IMR-90 (cell line): ENCODE data around the gene TMEM181. TPM values are rescaled to one million over a fixed set of nuclear protein-coding genes. Genes with fewer than 3 reads are reported as not detected.

Experiments
- ATAC-seq: fragments of 200-7000 bp; cut with Tn5 transposase; 2 replicates; pipeline ENCODE4 v1.9.1; 2020; ENCODE audit warnings: low read depth, mild to moderate bottlenecking, moderate library complexity
- BruUV-seq: library from RNA; stranded (reverse); fragments of 400-500 nt; replicated peaks from 2 replicates; lab custom pipeline; 2021; lab: Mats Ljungman, UMichigan
- CTCF ChIA-PET: fragments of 300-600 bp; formaldehyde crosslinking; extraction: SDS; loops from one replicate; lab custom pipeline; 2021; ENCODE audit warnings: antibody characterized with exemption; lab: Yijun Ruan, JAX
- POLR2A ChIA-PET: fragments of 300-600 bp; sonication (Branson Sonifier 250); formaldehyde crosslinking; loops from one replicate; lab custom pipeline; 2022; ENCODE audit warnings: antibody characterized with exemption; ENCODE audit not compliant: unreplicated experiment; lab: Charles Lee
- DNase-seq: peaks from one replicate; pipeline ENCODE4 v3.0.0; 2013
- H2AFZ ChIP-seq: replicated peaks from 2 replicates; pipeline ENCODE3; 2013; ENCODE audit warnings: low read length, mild to moderate bottlenecking; ENCODE audit not compliant: poor library complexity
- H2AK5ac ChIP-seq: 2 replicates; pipeline ENCODE4 v1.6.1; 2013; ENCODE audit warnings: low read depth, low read length, inconsistent platforms
- H2AK9ac ChIP-seq: replicated peaks from 2 replicates; pipeline ENCODE3; 2013; ENCODE audit warnings: mild to moderate bottlenecking, low read depth, low read length, moderate library complexity; ENCODE audit not compliant: poor library complexity
- H2BK120ac ChIP-seq: 2 replicates; pipeline ENCODE4 v1.6.1; 2013; ENCODE audit warnings: low read depth, low read length, inconsistent platforms
- H2BK15ac ChIP-seq: 3 replicates; pipeline ENCODE4 v1.6.1; 2013; ENCODE audit warnings: low read depth, low read length, inconsistent platforms
- H2BK20ac ChIP-seq: 2 replicates; pipeline ENCODE4 v1.6.1; 2013; ENCODE audit warnings: low read depth, mild to moderate bottlenecking, inconsistent platforms, low read length, moderate library complexity
- H2BK5ac ChIP-seq: 2 replicates; pipeline ENCODE4 v1.6.1; 2013; ENCODE audit warnings: mild to moderate bottlenecking, low read depth, low read length, inconsistent platforms; ENCODE audit not compliant: poor library complexity, severe bottlenecking
- H3K14ac ChIP-seq: replicated peaks from 2 replicates; pipeline ENCODE4 v1.6.1; 2013; ENCODE audit warnings: low read depth, low read length, inconsistent platforms
- H3K18ac ChIP-seq: 2 replicates; pipeline ENCODE4 v1.6.1; 2013; ENCODE audit warnings: low read depth, low read length, control low read depth
- H3K23ac ChIP-seq: 2 replicates; pipeline ENCODE4 v1.6.1; 2013; ENCODE audit warnings: low read depth, low read length, inconsistent platforms
- H3K27ac ChIP-seq: 2 replicates; pipeline ENCODE4 v1.5.1; 2013; ENCODE audit warnings: mild to moderate bottlenecking, control low read depth, low read length; ENCODE audit not compliant: insufficient read depth
- H3K27me3 ChIP-seq: 2 replicates; pipeline ENCODE4 v1.6.1; 2013; ENCODE audit warnings: low read length; ENCODE audit not compliant: control insufficient read depth, insufficient read depth
- H3K36me3 ChIP-seq: 2 replicates; pipeline ENCODE4 v1.6.1; 2013; ENCODE audit warnings: low read length, mixed read lengths; ENCODE audit not compliant: control insufficient read depth, insufficient read depth
- H3K4ac ChIP-seq: 2 replicates; pipeline ENCODE4 v1.6.1; 2013; ENCODE audit warnings: low read depth, low read length, inconsistent platforms
- H3K4me1 ChIP-seq: 2 replicates; pipeline ENCODE4 v1.6.1; 2013; ENCODE audit warnings: low read length, mixed read lengths; ENCODE audit not compliant: control insufficient read depth, insufficient read depth
- H3K4me2 ChIP-seq: 2 replicates; pipeline ENCODE4 v1.6.1; 2013; ENCODE audit warnings: low read depth, mild to moderate bottlenecking, control low read depth, low read length, moderate library complexity
- H3K4me3 ChIP-seq: 2 replicates; pipeline ENCODE4 v1.5.1; 2013; ENCODE audit warnings: low read depth, mild to moderate bottlenecking, control low read depth, low read length, moderate library complexity; ENCODE audit not compliant: insufficient read depth
- H3K56ac ChIP-seq: 2 replicates; pipeline ENCODE4 v1.6.1; 2013; ENCODE audit warnings: low read length, inconsistent platforms; ENCODE audit not compliant: insufficient read depth; ENCODE audit errors: extremely low read depth
- H3K79me1 ChIP-seq, 2 experiments: 2 replicates each; pipeline ENCODE4 v1.6.1; 2013; ENCODE audit warnings: low read length in 2 of 2, inconsistent platforms in 1 of 2, low read depth in 1 of 2
- H3K9ac ChIP-seq: 2 replicates; pipeline ENCODE4 v1.6.1; 2013; ENCODE audit warnings: low read depth, low read length, control low read depth
- H3K9me1 ChIP-seq: 2 replicates; pipeline ENCODE4 v1.6.1; 2013; ENCODE audit warnings: low read length, inconsistent platforms; ENCODE audit not compliant: insufficient read depth
- H3K9me3 ChIP-seq: 2 replicates; pipeline ENCODE4 v1.6.1; 2013; ENCODE audit warnings: low read length; ENCODE audit not compliant: control insufficient read depth, insufficient read depth
- H4K20me1 ChIP-seq: 2 replicates; pipeline ENCODE4 v1.6.1; 2013; ENCODE audit warnings: low read length, inconsistent platforms; ENCODE audit not compliant: insufficient read depth
- H4K5ac ChIP-seq: 2 replicates; pipeline ENCODE4 v1.6.1; 2013; ENCODE audit warnings: mild to moderate bottlenecking, low read depth, low read length, control low read depth
- H4K8ac ChIP-seq, 2 experiments: 2 replicates each; pipeline ENCODE4 v1.6.1; 2013; ENCODE audit warnings: low read depth in 2 of 2, low read length in 2 of 2, control low read depth in 1 of 2, inconsistent platforms in 1 of 2
- H4K91ac ChIP-seq: 2 replicates; pipeline ENCODE4 v1.6.1; 2013; ENCODE audit warnings: low read depth, low read length, inconsistent platforms; ENCODE audit not compliant: insufficient read depth
- BHLHE40 ChIP-seq: fragments of 150-350 bp; IDR thresholded peaks from 2 replicates; pipeline ENCODE4 v1.6.1; 2016; ENCODE audit warnings: mild to moderate bottlenecking, low read depth, low read length
- CEBPB ChIP-seq: IDR thresholded peaks from 2 replicates; pipeline ENCODE4 v1.6.1; 2012; ENCODE audit warnings: low read depth, low read length, improper control_type of control experiment
- MAFK ChIP-seq: IDR thresholded peaks from 2 replicates; pipeline ENCODE4 v1.6.1; 2012; ENCODE audit warnings: low read depth, low read length, improper control_type of control experiment
- WGBS, 2 experiments: methylation state at CpG; one replicate each; pipeline versions ENCODE4 v1.1.5 to v1.1.7; 2013; ENCODE audit warnings: missing lambda C conversion rate in 2 of 2; ENCODE audit not compliant: insufficient read length in 1 of 2; ENCODE audit errors: extremely low coverage in 2 of 2; 5-methylcytosine and 5-hydroxymethylcytosine counted together
- dilution Hi-C: fragments of 300-500 bp; cut with HindIII; formaldehyde crosslinking; loops from one replicate; pipeline ENCODE4 v1.14.3; 2018; ENCODE audit warnings: low sequenced_read_pairs; ENCODE audit not compliant: unreplicated experiment
- in situ Hi-C: fragments of 300-500 bp; cut with MboI; formaldehyde crosslinking; loops from 3 replicates; pipeline ENCODE4 v1.14.3; 2019; ENCODE audit warnings: low sequenced_read_pairs, inconsistent platforms, mixed read lengths
- intact Hi-C: fragments of 100-400 bp; cut with micrococcal nuclease; formaldehyde crosslinking; loops from 2 replicates; pipeline ENCODE4 v1.10.0; 2022
- polyA plus RNA-seq, 3 experiments: library from polyadenylated mRNA; depleted of rRNA; stranded (reverse); fragments of >200 nt; gene quantifications; 2 replicates each; pipeline ENCODE4 v1.2.3, GENCODE V29; 2012; ENCODE audit warnings: low replicate concordance in 1 of 3
- total RNA-seq: library from RNA; depleted of rRNA; stranded (reverse); fragments of >200 nt; gene quantifications from 2 replicates; pipeline ENCODE4 v1.2.3, GENCODE V29; 2012

TMEM181 gene
- total and polyA plus RNA-seq, 2 of the 4 experiments (the other 2 are of a cell fraction): 22.8 to 27.8 TPM

GRCh38 chr6:158560836-158561320, 987 bp downstream of the TMEM181 start:
- Histone ChIP-seq H2AFZ (peak overlapping the region; percentile 90), H2AK9ac (peak overlapping the region; percentile 91), H3K27me3 (no peaks in the 10 kb centered on the region), H3K79me1 (peaks cover 13 to 54% of the 10 kb centered on the region in 2 experiments; a peak in 3 of 4 replicates), H3K18ac (no peak overlapping the region), H3K23ac (peak overlapping the region; percentile 89), H3K9me3 (no peaks in the 10 kb centered on the region), H3K56ac (peak overlapping the region; percentile 61; the same call in 1 of the 2 replicates), H3K9me1 (peaks cover 25% of the 10 kb centered on the region), H3K4me2 (peak overlapping the region; percentile 94), H3K4ac (peak overlapping the region; percentile 18), H4K91ac (peak overlapping the region; percentile 53), H4K20me1 (peaks cover 50% of the 10 kb centered on the region), H3K9ac (peak overlapping the region; percentile 83), H4K8ac (peak overlapping the region in 1 of 2 experiments; percentile 28; a peak in 2 of 4 replicates), H4K5ac (peak overlapping the region; percentile 13; the same call in 1 of the 2 replicates), H2BK5ac (peak overlapping the region; percentile 3), H3K4me3 (peak overlapping the region; percentile 76), H3K27ac (peak overlapping the region; percentile 64), H2BK20ac (0 out of 2 replicates have a peak overlapping the region, but pooled peaks have one; percentile 1), H3K4me1 (peaks cover 12% of the 10 kb centered on the region), H2BK120ac (no peak overlapping the region), H3K14ac (peak overlapping the region; percentile 61), H3K36me3 (no peaks in the 10 kb centered on the region), H2BK15ac (no peak overlapping the region), H2AK5ac (0 out of 2 replicates have a peak overlapping the region, but pooled peaks have one; percentile 20)
- dilution Hi-C loops (no loop called here), intact Hi-C loops (loop anchor here (2.0 kb wide), 1 partner anchor 42 kb away; no protein-coding TSS in a partner anchor), in situ Hi-C loops (no loop called here)
- BruUV-seq: TSS peak; percentile 20
- WGBS, 2 experiments: 3% methylated on average over 8 of the region's 19 CpGs; no CpG with 5 or more reads in 1 of the 2 experiments
- CTCF ChIA-PET: no interaction called here
- TF ChIP-seq MAFK (peak; percentile 48; the same call in 1 of the 2 replicates), CEBPB (no peak), BHLHE40 (no peak)
- ATAC-seq (peak; percentile 25; the same call in 1 of the 2 replicates), DNase-seq (no peak)
- POLR2A ChIA-PET: interaction anchor here (0.7 kb wide), 1 partner anchor 126 kb away, joined by 3 read pairs; no protein-coding TSS in a partner anchor
